Vagina (tissue), 2 donors: Measurements from ENCODE around the gene CACNA1C.

Experiments used
- CTCF ChIP-seq, 3 experiments: fragments of 450-650 bp in 2 of 3; fragments of 200-600 bp in 1 of 3; sonication (generic) in 1 of 3; IDR thresholded peaks; one replicate each; pipeline ENCODE4 v1.5.1; 2017 to 2019; ENCODE audit warnings: antibody characterized with exemption in 3 of 3, mild to moderate bottlenecking in 2 of 3, moderate library complexity in 2 of 3
- POLR2A ChIP-seq, 2 donors: fragments of 450-650 bp; IDR thresholded peaks; one replicate each; pipeline ENCODE4 v1.6.1; 2017; ENCODE audit warnings: antibody characterized with exemption in 2 of 2, mild to moderate bottlenecking in 2 of 2, moderate library complexity in 2 of 2
- POLR2AphosphoS5 ChIP-seq, 2 donors: sonication (generic); formaldehyde crosslinking; IDR thresholded peaks; one replicate each; pipeline ENCODE4 v1.9.0; 2017; ENCODE audit warnings: antibody characterized with exemption in 2 of 2, mild to moderate bottlenecking in 2 of 2, low read depth in 1 of 2; ENCODE audit not compliant: insufficient read depth in 1 of 2

GRCh38 chr12:2643576-2644135 is 590.9 kb downstream of the CACNA1C start:
- TF ChIP-seq POLR2A (IDR thresholded peaks at IDR 0.05) (no peak), CTCF (IDR thresholded peaks at IDR 0.05) (no peak), POLR2AphosphoS5 (IDR thresholded peaks at IDR 0.05; ENCODE audit: insufficient read depth in 1 of 2, low read depth in 1 of 2) (no peak)
